Fibroblast of skin of back (primary cell): ENCODE results near the gene TRPC4. TPM values are rescaled to one million over a fixed set of nuclear protein-coding genes. Genes with fewer than 3 reads are reported as not detected.

Experiments
- DNase-seq: peaks from one replicate; pipeline ENCODE4 v3.0.0-alpha.2; 2013
- polyA plus RNA-seq, 2 experiments: library from polyadenylated mRNA; unstranded; fragments of 120-200 nt; gene quantifications; one replicate each; pipeline ENCODE4 v1.2.1, GENCODE V29; 2013; ENCODE audit not compliant: insufficient read length in 2 of 2

Gene TRPC4
- 8.2 TPM for polyA plus RNA-seq (2013, experiment 1 of 2; ENCODE audit: insufficient read length)
- 10.4 TPM for polyA plus RNA-seq (2013, experiment 2 of 2; ENCODE audit: insufficient read length)

GRCh38 chr13:37869756-37870488 lies at the start of gene TRPC4:
TSS of gene TRPC4 (minus strand) at chr13:37869772. CDS start at chr13:37783333, 86,439 bp downstream.
- peak; percentile 85 for DNase-seq

- DNase-seq: no peak
These were observed 49.2 kb upstream of the TRPC4 start for GRCh38 chr13:37918751-37919150.

GRCh38 chr13:37918116-37918714 lies 48.6 kb upstream of the TRPC4 start:
- no peak for DNase-seq

- peak; percentile 45 for DNase-seq
These were observed 45.3 kb upstream of the TRPC4 start for GRCh38 chr13:37914781-37915391.

- DNase-seq: no peak
These were observed 41.2 kb upstream of the TRPC4 start for GRCh38 chr13:37910790-37911189.

- DNase-seq: no peak
These were observed 37.3 kb upstream of the TRPC4 start for GRCh38 chr13:37906880-37907279.

GRCh38 chr13:37905736-37906135 lies 36.2 kb upstream of the TRPC4 start:
- peak; percentile 39 for DNase-seq

GRCh38 chr13:37899753-37900152 lies 30.2 kb upstream of the TRPC4 start:
- DNase-seq: no peak

GRCh38 chr13:37893321-37893720 lies 23.7 kb upstream of the TRPC4 start:
- no peak for DNase-seq

- DNase-seq: no peak
These were observed 20.2 kb upstream of the TRPC4 start for GRCh38 chr13:37889820-37890219.

GRCh38 chr13:37889102-37889501 lies 19.5 kb upstream of the TRPC4 start:
- DNase-seq: peak; percentile 27

- DNase-seq: no peak
These were observed 17.3 kb upstream of the TRPC4 start for GRCh38 chr13:37886879-37887278.

- DNase-seq: peak; percentile 66
These were observed 15.1 kb upstream of the TRPC4 start for GRCh38 chr13:37884674-37885073.

- DNase-seq: peak; percentile 21
These were observed 14.5 kb upstream of the TRPC4 start for GRCh38 chr13:37884026-37884425.

- DNase-seq: no peak
These were observed 9.3 kb upstream of the TRPC4 start for GRCh38 chr13:37878921-37879320.

- DNase-seq: peak; percentile 82
These were observed 8.9 kb upstream of the TRPC4 start for GRCh38 chr13:37878496-37878895.

GRCh38 chr13:37870895-37871550 lies 1.5 kb upstream of the TRPC4 start:
- peak; percentile 81 for DNase-seq

GRCh38 chr13:37870489-37870845 lies 895 bp upstream of the TRPC4 start:
- peak; percentile 6 for DNase-seq

GRCh38 chr13:37869506-37869755 lies 141 bp downstream of the TRPC4 start:
- DNase-seq: no peak

GRCh38 chr13:37868691-37869505 lies 674 bp downstream of the TRPC4 start:
- DNase-seq: peak; percentile 59

- no peak for DNase-seq
These were observed 5.9 kb downstream of the TRPC4 start for GRCh38 chr13:37863708-37864107.

GRCh38 chr13:37835392-37835791 lies 34.2 kb downstream of the TRPC4 start:
- DNase-seq: no peak

GRCh38 chr13:37833411-37833810 lies 36.2 kb downstream of the TRPC4 start:
- no peak for DNase-seq
